ENCODE measurements around the gene TCF25.
"Not testable (repeated sequence)": the region's sequence is repeated elsewhere in the genome, so short reads cannot be mapped to it uniquely, and the experiment has no call there.

Gene TCF25

GRCh38 chr16:89903908-89904515, 30.6 kb downstream of the TCF25 start:
- no peak for DNase-seq (ENCODE audit: low read depth in 2 of 2)

GRCh38 chr16:89904606-89905510, 31.5 kb downstream of the TCF25 start:
- no peak for DNase-seq (ENCODE audit: low read depth in 2 of 2)

GRCh38 chr16:89905511-89906139, 32.2 kb downstream of the TCF25 start:
- no peak for DNase-seq (ENCODE audit: low read depth in 2 of 2)

- no peak for DNase-seq (ENCODE audit: low read depth in 2 of 2)
Observed at GRCh38 chr16:89906140-89907025, 33.0 kb downstream of the TCF25 start.

- DNase-seq (ENCODE audit: low read depth in 2 of 2) = no peak
Observed at GRCh38 chr16:89907055-89907814, 33.8 kb downstream of the TCF25 start.

- no peak for DNase-seq (ENCODE audit: low read depth in 2 of 2)
Observed at GRCh38 chr16:89908236-89908635, 34.8 kb downstream of the TCF25 start.

- DNase-seq (ENCODE audit: low read depth in 2 of 2) = peak; percentile 62 to 65
Observed at GRCh38 chr16:89909777-89910716, 36.7 kb downstream of the TCF25 start.

- DNase-seq (ENCODE audit: low read depth in 2 of 2) = no peak
Observed at GRCh38 chr16:89910717-89911354, 37.4 kb downstream of the TCF25 start.

- DNase-seq (ENCODE audit: low read depth in 2 of 2) = no peak
Observed at GRCh38 chr16:89911375-89911774, 38.0 kb downstream of the TCF25 start.

- DNase-seq (ENCODE audit: low read depth in 2 of 2) = no peak
Observed at GRCh38 chr16:89912143-89912542, 38.8 kb downstream of the TCF25 start.

GRCh38 chr16:89912627-89913026, 39.2 kb downstream of the TCF25 start:
- DNase-seq (ENCODE audit: low read depth in 2 of 2) = no peak

GRCh38 chr16:89913408-89914387, 40.3 kb downstream of the TCF25 start:
- DNase-seq (ENCODE audit: low read depth in 2 of 2) = no peak

- DNase-seq (ENCODE audit: low read depth in 2 of 2) = not testable (repeated sequence)
Observed at GRCh38 chr16:89914642-89915285, 41.4 kb downstream of the TCF25 start.

GRCh38 chr16:89915303-89916232, 42.2 kb downstream of the TCF25 start:
- no peak for DNase-seq (ENCODE audit: low read depth in 2 of 2)

GRCh38 chr16:89917773-89918452, 44.5 kb downstream of the TCF25 start:
- DNase-seq (ENCODE audit: low read depth in 2 of 2) = peak; percentile 64 to 71

All from stimulated activated CD4-positive, alpha-beta T cell treated with anti-CD3 and anti-CD28 coated beads, Interleukin-4, amount 100 ng/mL, for 48 hours (primary cell).